A549 (cell line): ENCODE results near the gene SSH2. TPM values are rescaled to one million over a fixed set of nuclear protein-coding genes. Genes with fewer than 3 reads are reported as not detected.

ENCODE experiments used
- ATAC-seq, 2 experiments: fragments of 200-7000 bp in 1 of 2; fragments of >200 bp in 1 of 2; cut with Nextera tagmentation in 1 of 2; cut with Tn5 transposase in 1 of 2; 3 replicates each; pipeline versions ENCODE4 v1.8.0 to v1.9.1; 2018 to 2020; ENCODE audit warnings: mild to moderate bottlenecking in 1 of 2, moderate library complexity in 1 of 2
- CTCF ChIA-PET: fragments of 300-600 bp; sonication (Branson Sonifier 250); formaldehyde crosslinking; extraction: SDS; loops from one replicate; lab custom pipeline; 2021; ENCODE audit warnings: antibody characterized with exemption, inconsistent platforms; lab: Yijun Ruan, JAX
- POLR2A ChIA-PET: fragments of 350-600 bp; formaldehyde crosslinking; extraction: SDS; loops from one replicate; lab custom pipeline; 2021; ENCODE audit warnings: antibody characterized with exemption, inconsistent platforms; lab: Yijun Ruan, JAX
- DNase-seq, 2 experiments: peaks; one replicate each; pipeline versions ENCODE4 v3.0.0 to v3.0.0-alpha.2; 2011 to 2016; ENCODE audit warnings: low read depth in 1 of 2, low spot score in 1 of 2
- FAIRE-seq: peaks from 2 replicates; lab custom pipeline; 2011; peaks lifted over from hg19 to GRCh38; lab: Jason Lieb, UNC
- H3K27ac ChIP-seq, 2 experiments: fragments of >200 bp; sonication (Bioruptor Twin); formaldehyde crosslinking; 3 replicates each; pipeline ENCODE4 v1.5.1; 2016 to 2017
- H3K4me1 ChIP-seq: fragments of >200 bp; sonication (Bioruptor Twin); formaldehyde crosslinking; 3 replicates; pipeline ENCODE4 v1.6.1; 2016
- H3K4me2 ChIP-seq: fragments of >200 bp; sonication (Bioruptor Twin); formaldehyde crosslinking; 3 replicates; pipeline ENCODE4 v1.6.1; 2016
- H3K4me3 ChIP-seq: fragments of >200 bp; sonication (Bioruptor Twin); formaldehyde crosslinking; 3 replicates; pipeline ENCODE4 v1.5.1; 2016
- H3K9me3 ChIP-seq: fragments of >200 bp; sonication (Bioruptor Twin); formaldehyde crosslinking; 3 replicates; pipeline ENCODE4 v1.6.1; 2016
- EHMT2 ChIP-seq: fragments of 200-600 bp; sonication (generic); IDR thresholded peaks from 2 replicates; pipeline ENCODE4 v1.6.1; 2016; ENCODE audit warnings: antibody characterized with exemption, low read depth, mild to moderate bottlenecking, moderate library complexity
- HDAC2 ChIP-seq: fragments of 200-600 bp; sonication (generic); IDR thresholded peaks from 2 replicates; pipeline ENCODE4 v1.6.1; 2016
- HOXB5 ChIP-seq: fragments of 250-450 bp; sonication (Bioruptor Pico); IDR thresholded peaks from 2 replicates; pipeline ENCODE4 v1.5.0; 2020; ENCODE audit warnings: mild to moderate bottlenecking, moderate library complexity
- KDM5A ChIP-seq: fragments of 200-600 bp; sonication (generic); IDR thresholded peaks from 2 replicates; pipeline ENCODE4 v1.6.1; 2016; ENCODE audit warnings: antibody characterized with exemption, mild to moderate bottlenecking
- MAFK ChIP-seq: fragments of 450-650 bp; IDR thresholded peaks from 2 replicates; pipeline ENCODE4 v1.6.1; 2014; ENCODE audit not compliant: partially characterized antibody
- MAZ ChIP-seq: fragments of 150-350 bp; IDR thresholded peaks from 2 replicates; pipeline ENCODE4 v1.6.1; 2014; ENCODE audit warnings: antibody characterized with exemption, low read depth, low read length, borderline replicate concordance
- NR3C1 ChIP-seq: fragments of >200 bp; sonication (Bioruptor Twin); formaldehyde crosslinking; IDR thresholded peaks from 3 replicates; pipeline ENCODE4 v1.6.1; 2017
- PBX3 ChIP-seq: IDR thresholded peaks from 2 replicates; pipeline ENCODE4 v1.6.1; 2012
- RARB ChIP-seq: fragments of 250-450 bp; sonication (Bioruptor Pico); IDR thresholded peaks from 2 replicates; pipeline ENCODE4 v1.8.0; 2021; ENCODE audit warnings: mild to moderate bottlenecking, moderate library complexity
- RCOR1 ChIP-seq: fragments of 150-350 bp; IDR thresholded peaks from 2 replicates; pipeline ENCODE4 v1.6.1; 2014; ENCODE audit warnings: antibody characterized with exemption, low read length, low read depth
- RFX5 ChIP-seq: fragments of 450-650 bp; IDR thresholded peaks from 2 replicates; pipeline ENCODE4 v1.7.1; 2014; ENCODE audit warnings: antibody characterized with exemption, mild to moderate bottlenecking, moderate library complexity
- USF2 ChIP-seq: fragments of 450-650 bp; IDR thresholded peaks from 2 replicates; pipeline ENCODE4 v1.6.1; 2014; ENCODE audit warnings: antibody characterized with exemption
- ZFP36 ChIP-seq: fragments of 450-650 bp; IDR thresholded peaks from 2 replicates; pipeline ENCODE4 v1.6.1; 2014; ENCODE audit warnings: borderline replicate concordance; ENCODE audit not compliant: partially characterized antibody
- WGBS: methylation state at CpG from one replicate; pipeline ENCODE4 v1.1.6; 2017; ENCODE audit errors: missing lambda C conversion rate; 5-methylcytosine and 5-hydroxymethylcytosine counted together
- polyA plus RNA-seq, 4 experiments: library from polyadenylated mRNA; depleted of rRNA in 3 of 4; stranded (reverse); fragments of >200 nt; fragmentation: RNase III in 1 of 4; extraction: RNeasy Plus Mini Kit Qiagen cat#74134 plus additional on column Dnase treatment in 1 of 4; gene quantifications; 2 replicates in 3 of 4; 3 replicates in 1 of 4; pipeline ENCODE4 v1.2.3, GENCODE V29; 2011 to 2017
- TF ChIP-seq, protein P1 (sequence below): fragments of 200-600 bp; sonication (generic); IDR thresholded peaks from 2 replicates; pipeline ENCODE4 v1.6.1; 2016; ENCODE audit warnings: antibody characterized with exemption, mild to moderate bottlenecking, moderate library complexity

SSH2 gene
- polyA plus RNA-seq, 2 of the 4 experiments (the other 2 are of a cell fraction): 20.7 to 24.5 TPM

- CTCF ChIA-PET: interaction anchor here (1.0 to 2.9 kb wide), 4 partner anchors 13 to 424 kb away, joined by 3 to 10 read pairs (median 6); no protein-coding TSS in a partner anchor
- FAIRE-seq: no peak
- no peak for TF ChIP-seq RCOR1
- TF ChIP-seq KDM5A: no peak
- no peak for TF ChIP-seq HDAC2
- TF ChIP-seq RARB: no peak
- TF ChIP-seq USF2: no peak
- no peak for TF ChIP-seq PBX3
- no peak for TF ChIP-seq RFX5
- TF ChIP-seq, protein P1, sequence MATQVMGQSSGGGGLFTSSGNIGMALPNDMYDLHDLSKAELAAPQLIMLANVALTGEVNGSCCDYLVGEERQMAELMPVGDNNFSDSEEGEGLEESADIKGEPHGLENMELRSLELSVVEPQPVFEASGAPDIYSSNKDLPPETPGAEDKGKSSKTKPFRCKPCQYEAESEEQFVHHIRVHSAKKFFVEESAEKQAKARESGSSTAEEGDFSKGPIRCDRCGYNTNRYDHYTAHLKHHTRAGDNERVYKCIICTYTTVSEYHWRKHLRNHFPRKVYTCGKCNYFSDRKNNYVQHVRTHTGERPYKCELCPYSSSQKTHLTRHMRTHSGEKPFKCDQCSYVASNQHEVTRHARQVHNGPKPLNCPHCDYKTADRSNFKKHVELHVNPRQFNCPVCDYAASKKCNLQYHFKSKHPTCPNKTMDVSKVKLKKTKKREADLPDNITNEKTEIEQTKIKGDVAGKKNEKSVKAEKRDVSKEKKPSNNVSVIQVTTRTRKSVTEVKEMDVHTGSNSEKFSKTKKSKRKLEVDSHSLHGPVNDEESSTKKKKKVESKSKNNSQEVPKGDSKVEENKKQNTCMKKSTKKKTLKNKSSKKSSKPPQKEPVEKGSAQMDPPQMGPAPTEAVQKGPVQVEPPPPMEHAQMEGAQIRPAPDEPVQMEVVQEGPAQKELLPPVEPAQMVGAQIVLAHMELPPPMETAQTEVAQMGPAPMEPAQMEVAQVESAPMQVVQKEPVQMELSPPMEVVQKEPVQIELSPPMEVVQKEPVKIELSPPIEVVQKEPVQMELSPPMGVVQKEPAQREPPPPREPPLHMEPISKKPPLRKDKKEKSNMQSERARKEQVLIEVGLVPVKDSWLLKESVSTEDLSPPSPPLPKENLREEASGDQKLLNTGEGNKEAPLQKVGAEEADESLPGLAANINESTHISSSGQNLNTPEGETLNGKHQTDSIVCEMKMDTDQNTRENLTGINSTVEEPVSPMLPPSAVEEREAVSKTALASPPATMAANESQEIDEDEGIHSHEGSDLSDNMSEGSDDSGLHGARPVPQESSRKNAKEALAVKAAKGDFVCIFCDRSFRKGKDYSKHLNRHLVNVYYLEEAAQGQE: no peak
- no peak for TF ChIP-seq ZFP36
- TF ChIP-seq NR3C1: no peak
- TF ChIP-seq EHMT2: no peak
These were observed 260.8 kb downstream of the SSH2 start for GRCh38 chr17:29669266-29669665.

DNA sequence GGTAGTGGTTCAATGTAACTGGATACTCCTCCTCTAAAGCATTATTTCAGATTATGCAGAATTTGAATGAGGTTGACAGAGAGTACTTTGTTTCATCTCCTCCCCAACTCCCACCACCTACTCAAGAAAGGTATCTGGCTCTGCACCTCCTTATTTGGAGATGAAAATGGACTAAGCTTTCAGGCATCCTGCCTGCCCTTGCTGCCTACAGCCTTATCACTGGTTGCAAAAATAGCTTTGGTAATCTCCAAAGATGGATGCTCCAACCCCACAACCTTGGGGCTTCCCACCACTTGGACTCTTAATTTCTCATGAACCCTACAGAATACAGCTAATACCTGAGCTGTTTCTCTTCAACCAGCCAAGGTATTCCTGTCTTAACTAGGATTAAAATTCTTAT, 262.1 kb downstream of the SSH2 start:
- CTCF ChIA-PET: interaction anchor here (0.9 to 2.9 kb wide), 7 partner anchors 9 to 131 kb away, joined by 3 to 10 read pairs (median 6); no protein-coding TSS in a partner anchor
- Histone ChIP-seq H3K4me3 (no peak overlapping the region), H3K4me1 (peaks cover 27% of the 10 kb centered on the region), H3K9me3 (no peaks in the 10 kb centered on the region), H3K27ac (no peak overlapping the region), H3K4me2 (no peak overlapping the region)
- no peak for ATAC-seq
- POLR2A ChIA-PET: no interaction called here
- no peak for TF ChIP-seq HDAC2
- DNase-seq: no peak
- FAIRE-seq: no peak

More at GRCh38 chr17:29669266-29669665, 260.8 kb downstream of the SSH2 start:
- no peak for DNase-seq
- POLR2A ChIA-PET: no interaction called here
- Histone ChIP-seq H3K9me3 (no peaks in the 10 kb centered on the region), H3K27ac (no peak overlapping the region), H3K4me1 (peaks cover 16% of the 10 kb centered on the region), H3K4me3 (no peak overlapping the region), H3K4me2 (no peak overlapping the region)
- ATAC-seq: no peak

GRCh38 chr17:29665481-29665810, 264.6 kb downstream of the SSH2 start:
- no peak for DNase-seq
- CTCF ChIA-PET: interaction anchor here (0.5 to 2.5 kb wide), 6 partner anchors 16 to 143 kb away, joined by 3 to 10 read pairs (median 5); no protein-coding TSS in a partner anchor
- WGBS: 8% methylated on average over 1 of the region's 1 CpG
- Histone ChIP-seq H3K9me3 (no peaks in the 10 kb centered on the region), H3K27ac (0 out of 6 replicates have a peak overlapping the region, but pooled peaks of 1 of the 2 experiments have one; percentile 12), H3K4me3 (no peak overlapping the region), H3K4me1 (peaks cover 30% of the 10 kb centered on the region), H3K4me2 (peak overlapping the region; percentile 15; the same call in 2 of the 3 replicates)
- no peak for ATAC-seq
- TF ChIP-seq MAZ (no peak), HOXB5 (CRISPR knock-in tag) (no peak), MAFK (peak; percentile 2)
- POLR2A ChIA-PET: no interaction called here
- peak; percentile 91 for FAIRE-seq
